HG03175 (cell line): ENCODE measurements around the gene ATXN1.

Source experiments
- ATAC-seq: cut with Tn5 transposase; IDR thresholded peaks from one replicate; pipeline ENCODE4 v1.9.1; 2021; ENCODE audit warnings: mild to moderate bottlenecking, moderate library complexity; ENCODE audit not compliant: unreplicated experiment

The ATXN1 gene

GRCh38 chr6:16488813-16489212 lies 272.4 kb downstream of the ATXN1 start:
- ATAC-seq: no peak

DNA sequence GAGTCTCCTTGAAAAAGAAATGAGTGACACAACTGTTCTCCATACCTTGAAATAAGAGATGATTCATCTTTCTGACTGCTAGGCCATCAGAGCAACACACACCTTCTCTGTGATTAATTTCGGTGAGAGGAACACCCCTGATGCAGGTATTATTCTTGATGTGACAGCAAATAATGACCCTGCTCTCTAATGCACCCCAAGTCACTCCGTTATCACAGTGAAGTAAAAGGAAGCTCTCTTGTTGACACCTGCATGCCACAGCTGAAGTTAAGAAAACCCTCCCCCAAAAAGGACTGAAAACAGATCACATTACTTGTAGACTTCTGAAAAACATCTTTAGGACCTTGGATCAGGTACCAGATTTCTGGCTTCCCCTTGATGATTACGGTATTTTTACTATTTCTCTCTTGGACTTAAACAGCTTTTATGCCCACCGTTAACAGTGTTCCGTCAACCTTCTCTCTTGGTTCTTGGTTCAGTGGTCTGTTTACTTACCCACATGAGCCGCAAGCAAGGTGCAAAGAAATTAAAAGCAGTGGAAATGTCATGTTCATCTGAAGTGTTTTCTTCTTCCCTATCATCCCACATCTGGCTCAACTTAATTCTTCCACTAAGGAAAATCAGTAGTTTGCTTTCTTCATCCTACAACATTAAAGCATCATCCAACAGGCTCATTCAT lies 273.1 kb downstream of the ATXN1 start:
- ATAC-seq: peak; percentile 37

- ATAC-seq: no peak
These were observed 274.6 kb downstream of the ATXN1 start for GRCh38 chr6:16486661-16487060.

GRCh38 chr6:16483315-16483875 lies 277.9 kb downstream of the ATXN1 start:
- peak; percentile 36 for ATAC-seq

DNA sequence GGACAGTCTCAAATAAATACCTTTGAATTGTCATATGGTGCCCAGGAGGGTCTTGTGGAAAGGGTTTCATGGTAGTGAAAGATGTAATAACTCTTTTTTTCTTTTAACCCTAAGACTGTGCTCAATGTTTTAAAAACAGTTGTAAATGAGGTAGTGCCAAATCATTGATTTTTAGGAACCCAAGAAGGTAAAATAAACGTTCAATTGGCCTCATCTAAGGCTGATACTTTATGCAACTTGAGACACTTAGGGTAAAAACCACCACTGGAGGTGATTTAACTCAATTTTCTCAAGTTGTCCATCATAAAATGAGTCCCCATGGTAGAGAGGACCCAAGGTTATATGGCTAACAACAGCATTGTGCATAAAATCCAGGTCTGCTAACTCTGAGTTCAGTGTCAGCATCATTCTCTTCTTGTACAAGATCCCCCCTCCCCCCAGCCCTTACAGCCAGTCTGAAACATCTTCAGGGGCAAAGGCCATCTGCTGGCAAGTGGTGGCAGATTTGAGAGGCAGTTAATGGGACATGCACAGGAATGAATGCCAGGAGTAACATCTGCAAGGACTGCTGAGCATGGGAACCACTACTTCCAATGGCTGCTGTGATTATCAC lies 278.5 kb downstream of the ATXN1 start:
- ATAC-seq: no peak

DNA sequence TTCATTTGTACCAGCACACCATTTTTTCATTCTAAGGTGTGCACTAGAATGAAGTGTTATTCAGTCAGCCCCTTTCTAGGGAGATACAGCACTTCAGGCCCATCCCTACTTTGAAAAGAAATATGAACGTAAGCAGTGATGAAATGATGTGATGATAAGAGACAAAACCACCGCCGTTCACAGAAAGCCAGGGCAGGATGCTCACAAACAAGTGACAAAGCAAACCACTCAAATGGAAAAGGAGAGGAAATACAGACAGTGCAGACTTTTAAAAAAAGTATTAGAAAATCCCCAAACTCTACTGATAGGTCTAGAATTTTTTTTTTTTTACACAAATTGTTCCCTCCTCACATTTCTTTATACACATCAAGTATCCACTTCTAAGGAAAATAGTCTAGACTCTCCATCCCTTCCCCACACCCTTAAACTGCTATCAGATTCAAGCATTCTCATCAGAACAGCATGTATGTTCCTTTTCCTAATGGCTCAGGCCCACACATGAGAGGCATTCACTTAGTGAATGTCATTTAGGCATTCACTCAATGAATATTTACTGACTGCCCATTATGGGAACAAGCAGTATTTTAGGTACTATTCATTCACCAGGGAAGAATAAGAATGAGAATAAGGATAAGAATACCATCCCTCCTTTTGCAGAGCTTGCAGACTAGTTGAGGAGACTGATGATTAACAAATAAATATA lies 279.4 kb downstream of the ATXN1 start:
- no peak for ATAC-seq

DNA sequence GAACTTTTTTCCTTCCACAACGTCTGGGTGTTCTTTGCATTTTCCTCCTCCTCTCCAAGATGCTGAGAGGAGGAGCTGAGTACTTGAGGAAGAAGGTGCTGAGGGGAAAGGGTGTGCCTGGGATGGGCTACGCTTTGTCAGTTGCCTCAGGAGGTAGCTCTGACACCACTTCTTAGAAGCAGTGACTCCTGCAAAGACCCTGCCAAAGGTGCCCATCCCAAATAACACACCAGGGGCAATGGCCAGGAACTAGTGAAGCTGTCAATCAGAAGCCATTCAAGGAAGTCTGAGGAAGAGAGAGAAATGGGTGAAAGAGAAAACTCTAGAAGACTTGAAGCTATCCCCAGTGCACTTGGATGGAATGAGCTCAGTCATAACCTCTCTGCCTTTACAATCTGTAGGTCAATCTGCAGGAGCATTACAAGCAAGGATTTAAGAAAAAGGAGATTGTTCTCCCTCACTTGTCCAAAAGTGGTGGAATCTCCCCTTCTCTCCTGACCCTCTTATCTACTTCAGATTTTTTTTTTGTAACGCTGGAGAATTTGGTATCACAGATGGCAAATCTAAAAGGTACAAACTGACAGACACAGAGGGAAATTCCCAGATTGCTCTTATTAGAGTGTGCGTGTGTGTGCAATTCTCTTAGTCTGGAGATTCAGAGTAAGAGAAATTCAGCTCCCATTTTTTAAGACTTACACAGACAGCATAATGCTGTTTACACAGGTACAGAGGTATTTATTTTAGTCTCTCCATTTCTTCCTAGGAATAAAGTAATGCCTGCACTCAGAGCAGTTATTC lies 280.3 kb downstream of the ATXN1 start:
- no peak for ATAC-seq

DNA sequence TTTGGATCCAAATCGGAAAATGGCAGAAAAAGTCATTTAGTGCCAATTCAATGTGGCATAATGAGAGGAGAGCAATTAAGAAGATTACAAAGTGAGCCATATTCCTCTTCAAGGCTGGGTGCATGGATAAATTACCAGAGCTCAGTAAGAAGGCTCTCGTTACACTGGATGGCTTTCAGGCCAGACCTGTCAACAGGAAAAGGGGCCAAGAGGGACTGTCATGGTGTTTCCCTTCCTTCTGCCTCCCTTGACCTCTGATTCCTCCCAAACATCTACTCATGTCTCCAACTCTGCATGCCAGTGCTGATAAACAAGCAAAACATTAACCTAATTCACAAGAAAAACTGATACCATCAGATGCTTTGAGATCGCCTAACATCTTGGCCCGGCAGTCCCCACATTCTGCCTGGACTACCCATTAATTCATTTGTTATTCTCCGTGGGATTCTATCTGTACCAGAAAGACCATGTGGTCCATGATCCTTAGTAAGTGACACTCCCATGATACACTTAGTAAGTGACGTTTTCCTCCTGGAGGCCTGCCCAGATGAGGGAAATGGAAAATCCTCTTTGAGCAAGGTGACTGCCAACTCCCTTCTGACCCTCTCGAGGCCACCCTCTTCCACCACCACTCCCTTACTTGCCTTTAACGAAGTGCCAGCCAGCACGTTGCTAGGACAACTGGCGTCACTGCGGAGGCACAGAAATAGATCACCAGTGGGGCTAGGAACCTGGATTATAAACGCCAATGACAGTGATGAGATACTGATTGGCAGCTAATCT lies 283.7 kb downstream of the ATXN1 start:
- no peak for ATAC-seq

DNA sequence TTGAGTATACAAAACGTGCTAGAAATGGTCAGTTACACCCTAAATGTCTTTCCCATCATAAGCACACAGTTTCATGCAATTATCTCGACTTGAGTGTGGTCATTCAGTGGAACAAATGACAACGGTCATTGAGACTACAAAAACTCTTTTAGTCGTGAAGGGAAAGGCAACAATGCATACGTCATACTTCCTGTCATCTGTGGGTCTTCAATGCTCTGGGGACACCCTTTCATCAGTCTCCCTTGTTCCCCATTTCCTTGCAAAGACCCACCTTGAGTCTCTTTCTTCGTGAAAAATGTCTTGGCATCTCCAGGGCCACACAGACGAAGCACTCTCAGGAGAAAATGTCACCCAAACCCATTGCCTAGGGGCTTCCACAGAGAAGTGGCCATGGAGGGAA lies 284.4 kb downstream of the ATXN1 start:
- peak; percentile 33 for ATAC-seq

DNA sequence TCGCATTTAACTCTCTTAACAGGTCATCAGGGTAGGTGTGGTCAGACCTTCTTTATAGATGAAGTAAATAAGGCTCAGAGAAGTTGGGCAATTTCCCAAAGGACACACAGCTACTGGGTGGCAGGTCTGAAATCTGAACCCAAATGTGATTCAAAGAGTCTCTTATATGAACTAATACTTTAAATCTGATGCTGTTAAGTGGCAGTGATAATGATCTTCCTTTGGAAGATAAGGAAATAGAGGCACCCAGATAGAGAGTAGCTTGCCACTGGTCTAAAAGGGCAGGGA lies 285.8 kb downstream of the ATXN1 start:
- no peak for ATAC-seq

DNA sequence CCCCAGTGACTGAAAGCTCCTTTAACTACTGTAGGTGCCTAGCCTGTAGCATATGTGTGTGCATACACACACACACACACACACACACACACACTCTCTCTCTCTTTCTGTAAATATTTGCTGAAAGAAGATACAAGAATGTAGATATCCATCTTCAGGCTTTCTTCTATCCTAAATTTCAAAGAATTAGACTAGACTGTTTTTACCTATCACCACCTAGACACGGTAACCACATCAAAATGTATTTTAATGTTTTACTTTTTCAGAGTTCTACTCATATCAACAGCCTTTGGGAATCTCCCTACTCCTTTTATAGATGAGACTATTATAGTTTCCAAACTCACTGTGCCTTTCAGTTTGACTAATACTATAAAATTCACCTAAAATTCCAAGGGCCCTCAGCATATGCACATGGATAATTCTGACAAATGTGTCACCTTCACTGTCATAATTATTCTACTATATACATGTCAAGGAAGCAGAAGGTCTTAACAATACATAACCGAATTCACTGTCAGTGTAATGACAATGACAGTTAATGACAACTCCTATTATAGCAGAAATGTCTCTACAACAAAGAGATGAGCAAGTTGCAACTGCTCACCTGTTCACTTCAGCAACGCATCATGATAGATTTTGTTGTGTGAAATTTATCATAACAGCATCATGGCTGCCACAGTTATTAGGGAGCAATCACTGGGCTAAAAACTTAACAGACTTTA lies 286.3 kb downstream of the ATXN1 start:
- ATAC-seq: no peak

GRCh38 chr6:16473908-16474771 lies 287.1 kb downstream of the ATXN1 start:
- ATAC-seq: no peak

GRCh38 chr6:16473184-16473907 lies 287.9 kb downstream of the ATXN1 start:
- peak; percentile 48 for ATAC-seq

GRCh38 chr6:16472349-16473069 lies 288.8 kb downstream of the ATXN1 start:
- no peak for ATAC-seq

DNA sequence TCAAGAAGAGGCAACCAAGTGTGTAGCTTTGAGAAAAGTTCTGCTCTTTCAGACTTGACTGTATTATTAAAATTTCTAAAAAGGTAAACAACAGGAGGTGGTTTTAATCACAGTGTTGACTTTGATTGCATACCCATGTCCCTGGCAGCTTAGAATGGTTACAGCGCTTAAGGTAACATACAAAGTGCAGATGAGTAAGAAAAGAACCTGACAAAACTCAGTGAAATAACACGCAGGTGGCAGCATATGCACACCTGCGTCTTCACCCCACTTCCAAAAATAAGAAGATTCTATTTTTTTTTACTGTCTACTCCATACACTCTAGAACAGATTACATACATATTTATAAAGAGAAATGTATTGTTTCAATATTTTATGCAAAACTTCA lies 289.4 kb downstream of the ATXN1 start:
- no peak for ATAC-seq

DNA sequence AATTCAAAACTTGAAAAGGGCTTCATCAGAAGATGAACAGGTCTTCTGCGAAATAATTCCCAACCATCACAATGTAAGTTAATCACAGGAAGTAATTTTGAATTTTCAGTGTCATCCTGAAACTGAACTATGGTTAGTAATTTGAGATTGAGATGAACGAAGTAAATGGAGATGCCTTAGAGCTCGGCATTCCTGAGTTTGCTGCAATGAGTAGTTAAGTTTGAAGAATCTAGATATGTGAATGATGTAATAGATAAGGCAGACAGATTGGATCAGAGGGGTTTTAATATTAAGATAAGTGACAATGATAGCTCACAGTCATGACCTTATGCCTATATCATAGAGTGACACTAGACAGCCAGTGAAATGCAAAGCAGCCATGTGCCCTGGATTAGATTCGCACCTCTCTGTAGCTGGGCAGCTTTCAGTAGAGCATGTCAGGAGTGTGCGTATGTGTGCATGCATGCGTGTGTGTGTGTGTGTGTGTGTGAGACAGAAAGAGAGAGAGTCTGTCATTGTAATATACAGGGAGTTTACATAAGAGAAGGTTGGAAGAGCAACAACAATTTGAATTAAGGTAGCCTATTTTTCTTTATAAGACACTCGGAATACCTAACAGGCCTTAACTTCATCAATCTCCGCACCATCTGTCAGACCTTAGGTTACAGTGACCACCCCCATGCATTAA lies 289.9 kb downstream of the ATXN1 start:
- ATAC-seq: peak; percentile 79
